Uterus (tissue), 2 donors: Measurements from ENCODE around the gene TPM2.

Experiments used
- CTCF ChIP-seq, 4 experiments: fragments of 200-600 bp in 2 of 4; fragments of 450-650 bp in 2 of 4; sonication (generic) in 2 of 4; IDR thresholded peaks; one replicate each; pipeline ENCODE4 v1.5.1; 2016 to 2019; ENCODE audit warnings: antibody characterized with exemption in 4 of 4, mild to moderate bottlenecking in 2 of 4, moderate library complexity in 1 of 4
- POLR2A ChIP-seq, 2 donors: fragments of 450-650 bp; IDR thresholded peaks; one replicate each; pipeline ENCODE4 v1.6.1; 2016; ENCODE audit warnings: antibody characterized with exemption in 2 of 2, mild to moderate bottlenecking in 1 of 2, moderate library complexity in 1 of 2

- TF ChIP-seq CTCF (IDR thresholded peaks at IDR 0.05), result no peak
- no peak for TF ChIP-seq POLR2A (IDR thresholded peaks at IDR 0.05)
These were observed 14.4 kb upstream of the TPM2 start for GRCh38 chr9:35703906-35704672.
